ENCODE results near the gene ALMS1.
"Not testable (repeated sequence)": the region's sequence is repeated elsewhere in the genome, so short reads cannot be mapped to it uniquely, and the experiment has no call there.

The ALMS1 gene

GRCh38 chr2:73385504-73386341 is at the start of gene ALMS1:
ALMS1 (plus strand) TSS chr2:73385836; CDS start chr2:73385869, 33 bp downstream.
- DNase-seq = peak; percentile 94 to 98 (median 97)

DNA sequence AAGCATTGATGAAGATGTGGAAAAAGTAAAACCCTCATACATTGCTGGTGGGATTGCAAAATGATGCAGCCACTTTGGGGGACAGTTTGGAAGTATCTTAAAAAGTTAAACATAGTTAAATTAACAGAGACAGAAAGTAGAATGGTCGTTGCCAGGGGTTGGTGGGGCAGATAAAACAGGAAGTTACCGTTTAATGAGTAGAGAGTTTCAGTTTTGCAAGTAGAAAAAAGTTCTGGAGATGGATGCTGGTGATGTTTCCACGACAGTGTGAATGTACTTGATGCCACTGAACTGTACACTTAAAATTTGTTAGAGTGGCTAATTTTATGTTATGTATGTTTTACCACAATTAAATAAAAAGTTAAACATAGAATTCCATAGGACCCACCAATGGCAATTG is 47.8 kb upstream of the ALMS1 start:
- DNase-seq = no peak

- DNase-seq = no peak
These were observed 46.4 kb upstream of the ALMS1 start for GRCh38 chr2:73339201-73339600.

GRCh38 chr2:73341039-73341438 is 44.6 kb upstream of the ALMS1 start:
- no peak for DNase-seq

GRCh38 chr2:73343992-73344391 is 41.6 kb upstream of the ALMS1 start:
- no peak for DNase-seq

GRCh38 chr2:73344747-73345146 is 40.9 kb upstream of the ALMS1 start:
- DNase-seq = not testable (repeated sequence)

DNA sequence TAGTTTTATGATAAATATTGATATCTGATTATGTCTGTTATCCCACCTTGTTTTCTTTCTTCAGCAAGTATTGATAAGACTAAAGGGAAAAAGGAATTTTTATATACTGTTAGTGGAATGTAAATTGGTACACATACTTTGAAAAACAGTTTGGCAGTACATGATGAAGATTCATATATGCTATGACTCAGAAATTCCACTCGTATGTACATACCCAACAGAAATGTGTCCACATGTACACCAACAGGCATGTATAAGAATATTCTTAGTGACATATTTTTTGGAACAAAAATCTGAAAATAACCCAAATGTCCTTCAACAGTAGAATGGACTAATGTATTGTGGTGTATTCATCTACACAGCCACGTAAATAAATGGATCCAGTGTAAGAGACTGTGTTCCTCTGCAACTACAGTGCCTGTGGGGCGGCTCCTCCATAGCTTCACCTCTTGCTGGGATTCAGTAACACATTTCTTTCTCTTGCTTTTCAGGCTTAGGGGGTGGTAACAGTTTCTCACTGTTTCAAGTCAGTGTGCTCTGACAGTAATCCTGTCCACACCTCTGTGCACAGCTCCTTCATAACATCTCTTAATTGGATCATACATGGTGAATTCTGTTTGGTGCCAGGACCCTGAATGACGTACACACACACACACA is 35.5 kb upstream of the ALMS1 start:
- no peak for DNase-seq

GRCh38 chr2:73356097-73356496 is 29.5 kb upstream of the ALMS1 start:
- DNase-seq = no peak

- DNase-seq = peak in 1 of 3 donors; percentile 8
These were observed 25.5 kb upstream of the ALMS1 start for GRCh38 chr2:73359915-73360697.

DNA sequence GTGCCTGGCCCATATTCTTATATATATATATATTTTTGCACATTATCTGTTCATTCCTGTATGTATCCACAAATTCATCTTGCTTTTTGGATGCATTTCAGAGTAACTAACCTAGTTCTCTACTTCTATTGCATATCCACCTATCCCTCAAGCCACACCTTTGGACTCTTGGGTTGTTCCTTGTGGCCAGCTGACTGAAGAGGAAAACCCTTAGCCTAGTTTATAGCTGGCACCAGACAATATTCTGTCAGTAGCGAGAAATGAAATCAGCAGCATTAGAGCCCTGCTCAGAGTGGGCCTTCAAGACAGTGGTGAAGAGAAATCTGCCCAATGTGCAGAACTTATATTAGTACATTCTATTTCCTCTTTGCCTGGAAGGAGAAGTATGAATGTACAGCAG is 19.6 kb upstream of the ALMS1 start:
- peak in 1 of 3 donors; percentile 7 for DNase-seq

GRCh38 chr2:73368781-73369180 is 16.9 kb upstream of the ALMS1 start:
- DNase-seq = no peak

GRCh38 chr2:73370348-73370747 is 15.3 kb upstream of the ALMS1 start:
- no peak for DNase-seq

GRCh38 chr2:73373344-73373743 is 12.3 kb upstream of the ALMS1 start:
- no peak for DNase-seq

GRCh38 chr2:73374269-73374668 is 11.4 kb upstream of the ALMS1 start:
- no peak for DNase-seq

GRCh38 chr2:73376681-73377080 is 9.0 kb upstream of the ALMS1 start:
- DNase-seq = no peak

- no peak for DNase-seq
These were observed 2.6 kb upstream of the ALMS1 start for GRCh38 chr2:73383036-73383435.

GRCh38 chr2:73385123-73385503 is 523 bp upstream of the ALMS1 start:
- DNase-seq = no peak

DNA sequence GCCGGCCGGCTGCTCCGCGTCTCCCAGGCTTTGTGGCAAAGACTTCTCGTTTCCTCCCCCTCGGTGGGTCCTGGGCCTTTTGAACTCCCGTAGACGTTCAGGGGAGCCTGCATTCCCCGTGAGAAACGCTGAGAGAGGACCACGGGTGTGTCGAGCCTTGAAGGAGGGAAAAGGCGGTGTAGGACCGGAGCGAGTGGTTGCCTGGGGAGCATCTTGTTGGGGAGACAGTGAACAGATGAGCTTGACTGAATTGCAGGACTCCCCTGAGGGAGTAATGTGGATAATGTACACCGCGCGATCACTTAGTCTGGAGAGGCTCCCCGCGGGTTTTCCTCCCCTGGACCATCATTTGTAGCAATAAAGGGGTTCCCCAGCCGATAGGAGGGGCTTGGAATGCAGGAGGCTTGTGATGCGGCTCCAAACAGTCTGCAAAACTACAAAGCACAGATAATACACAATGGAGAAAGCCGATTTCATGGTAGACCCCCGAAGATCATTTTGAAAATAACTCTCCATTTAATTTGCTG is 769 bp downstream of the ALMS1 start:
- DNase-seq = peak; percentile 20 to 35 (median 26)

- no peak for DNase-seq
These were observed 1.4 kb downstream of the ALMS1 start for GRCh38 chr2:73386894-73387636.

- no peak for DNase-seq
These were observed 16.9 kb downstream of the ALMS1 start for GRCh38 chr2:73402386-73403103.

- no peak for DNase-seq
These were observed 17.6 kb downstream of the ALMS1 start for GRCh38 chr2:73403237-73403636.

- DNase-seq = no peak
These were observed 18.8 kb downstream of the ALMS1 start for GRCh38 chr2:73404409-73404808.
